ENCODE data around the gene KCNIP4. TPM values are rescaled to one million over a fixed set of nuclear protein-coding genes. Genes with fewer than 3 reads are reported as not detected.

KCNIP4 gene
- total and polyA plus RNA-seq, 2 of the 8 experiments (the other 6 are each of a cell fraction or from before 2014, with no cell fraction given): 0.06 TPM; not detected in 1

DNA sequence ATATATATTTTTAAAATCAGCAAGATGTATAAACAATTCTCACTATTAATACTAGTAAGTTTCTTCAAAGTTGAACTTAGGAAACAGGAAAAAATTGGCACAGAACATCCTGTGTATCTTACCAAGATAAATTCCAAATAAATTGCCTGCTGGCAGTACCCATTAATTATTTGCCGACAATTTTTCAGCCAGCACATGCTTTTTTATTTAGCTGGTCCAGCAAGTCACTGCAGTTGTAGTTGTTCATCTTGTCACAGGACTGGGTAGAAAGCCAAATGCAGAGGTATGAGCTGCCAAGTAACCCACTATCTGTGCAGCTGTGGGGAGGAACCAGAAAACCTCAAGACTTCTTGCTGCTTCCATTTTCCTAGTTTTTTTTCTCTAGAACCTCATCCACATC, 1134.9 kb downstream of the KCNIP4 start (continued):
- TF ChIP-seq, protein P1, sequence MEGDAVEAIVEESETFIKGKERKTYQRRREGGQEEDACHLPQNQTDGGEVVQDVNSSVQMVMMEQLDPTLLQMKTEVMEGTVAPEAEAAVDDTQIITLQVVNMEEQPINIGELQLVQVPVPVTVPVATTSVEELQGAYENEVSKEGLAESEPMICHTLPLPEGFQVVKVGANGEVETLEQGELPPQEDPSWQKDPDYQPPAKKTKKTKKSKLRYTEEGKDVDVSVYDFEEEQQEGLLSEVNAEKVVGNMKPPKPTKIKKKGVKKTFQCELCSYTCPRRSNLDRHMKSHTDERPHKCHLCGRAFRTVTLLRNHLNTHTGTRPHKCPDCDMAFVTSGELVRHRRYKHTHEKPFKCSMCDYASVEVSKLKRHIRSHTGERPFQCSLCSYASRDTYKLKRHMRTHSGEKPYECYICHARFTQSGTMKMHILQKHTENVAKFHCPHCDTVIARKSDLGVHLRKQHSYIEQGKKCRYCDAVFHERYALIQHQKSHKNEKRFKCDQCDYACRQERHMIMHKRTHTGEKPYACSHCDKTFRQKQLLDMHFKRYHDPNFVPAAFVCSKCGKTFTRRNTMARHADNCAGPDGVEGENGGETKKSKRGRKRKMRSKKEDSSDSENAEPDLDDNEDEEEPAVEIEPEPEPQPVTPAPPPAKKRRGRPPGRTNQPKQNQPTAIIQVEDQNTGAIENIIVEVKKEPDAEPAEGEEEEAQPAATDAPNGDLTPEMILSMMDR (IDR thresholded peaks at IDR 0.05; ENCODE audit: control extremely low read depth in 1 of 3, insufficient read depth in 1 of 3, low read depth in 1 of 3, low read length in 3 of 3): no peak
- no peak for TF ChIP-seq SUZ12 (IDR thresholded peaks at IDR 0.05; ENCODE audit: low read length)
- no peak for TF ChIP-seq KDM5A (IDR thresholded peaks at IDR 0.05; ENCODE audit: low read length)
- no peak for TF ChIP-seq ASH2L (IDR thresholded peaks at IDR 0.05; ENCODE audit: low read length)
- TF ChIP-seq ZNF274 (IDR thresholded peaks at IDR 0.05; ENCODE audit: borderline replicate concordance, extremely low read depth, low read length): no peak
- TF ChIP-seq CHD1 (IDR thresholded peaks at IDR 0.05; ENCODE audit: low read depth, low read length): no peak

Measured in H1 (cell line).